K562 (cell line): ENCODE results near the gene XIRP2. TPM values are rescaled to one million over a fixed set of nuclear protein-coding genes. Genes with fewer than 3 reads are reported as not detected.

Source experiments
- ATAC-seq: fragments of 200-7000 bp; cut with Tn5 transposase; 3 replicates; pipeline ENCODE4 v1.9.1; 2020; ENCODE audit warnings: moderate library complexity
- BruUV-seq: library from RNA; stranded (reverse); fragments of 400-500 nt; replicated peaks from 2 replicates; lab custom pipeline; 2021; lab: Mats Ljungman, UMichigan
- CTCF ChIA-PET: fragments of 300-600 bp; formaldehyde crosslinking; extraction: SDS; loops from one replicate; lab custom pipeline; 2021; ENCODE audit warnings: low intra/inter-chr PET ratio; lab: Yijun Ruan, JAX
- POLR2A ChIA-PET: fragments of 300-600, 350-650 bp; sonication (Branson Sonifier 250); formaldehyde crosslinking; extraction: SDS; loops from one replicate; lab custom pipeline; 2021; ENCODE audit warnings: antibody characterized with exemption, inconsistent platforms; lab: Yijun Ruan, JAX
- DNase-seq, 4 experiments: peaks; one replicate each; pipeline versions ENCODE4 v3.0.0 to v3.0.0-alpha.2; 2011 to 2018; ENCODE audit warnings: low spot score in 3 of 4, mixed read lengths in 3 of 4; ENCODE audit errors: extremely low read depth in 1 of 4
- FAIRE-seq: peaks from 2 replicates; lab custom pipeline; 2011; peaks lifted over from hg19 to GRCh38; lab: Jason Lieb, UNC
- H2AFZ ChIP-seq: 2 replicates; pipeline ENCODE4 v1.6.0; 2011; ENCODE audit warnings: low read depth, low read length, control low read depth, inconsistent platforms
- H3K27ac ChIP-seq: fragments of 200-600 bp; 3 replicates; pipeline ENCODE4 v1.8.0; 2011; ENCODE audit warnings: low read depth, mild to moderate bottlenecking, control low read depth, inconsistent platforms, low read length, moderate library complexity, mixed read lengths; ENCODE audit errors: extremely low read depth
- H3K27me3 ChIP-seq, 2 experiments: fragments of 300-600 bp in 1 of 2; 2 replicates in 1 of 2; 3 replicates in 1 of 2; pipeline versions ENCODE4 v1.6.0 to v1.8.0; 2011; ENCODE audit warnings: inconsistent platforms in 2 of 2, low read length in 2 of 2, mild to moderate bottlenecking in 1 of 2, mixed read lengths in 1 of 2, moderate library complexity in 1 of 2; ENCODE audit not compliant: control insufficient read depth in 2 of 2, insufficient read depth in 2 of 2
- H3K36me3 ChIP-seq: fragments of 300-600 bp; 3 replicates; pipeline ENCODE4 v1.8.0; 2011; ENCODE audit warnings: mild to moderate bottlenecking, low read length, inconsistent platforms; ENCODE audit not compliant: control insufficient read depth, insufficient read depth
- H3K4me1 ChIP-seq, 2 experiments: fragments of 200-600 bp in 1 of 2; replicated peaks in 1 of 2; 2 replicates in 1 of 2; 3 replicates in 1 of 2; pipeline versions ENCODE4 v1.5.1 to v1.8.0; 2011; ENCODE audit warnings: inconsistent platforms in 2 of 2, low read length in 2 of 2, mild to moderate bottlenecking in 1 of 2, mixed read lengths in 1 of 2, moderate library complexity in 1 of 2; ENCODE audit not compliant: control insufficient read depth in 2 of 2, insufficient read depth in 2 of 2
- H3K4me2 ChIP-seq: 2 replicates; pipeline ENCODE4 v1.6.1; 2011; ENCODE audit warnings: low read length, control low read depth, inconsistent platforms, mixed read lengths; ENCODE audit not compliant: insufficient read depth
- H3K4me3 ChIP-seq: fragments of 200-600 bp; sonication (generic), shearing (Covaris generic); 2 replicates; pipeline ENCODE4 v1.5.1; 2016; ENCODE audit warnings: control low read depth, inconsistent platforms
- H3K79me2 ChIP-seq: fragments of 200-600 bp; 3 replicates; pipeline ENCODE4 v1.8.0; 2011; ENCODE audit warnings: low read length, inconsistent platforms; ENCODE audit not compliant: control insufficient read depth, insufficient read depth
- H3K9ac ChIP-seq, 2 experiments: 2 replicates each; pipeline versions ENCODE4 v1.6.0 to v1.6.1; 2011; ENCODE audit warnings: low read depth in 2 of 2, low read length in 2 of 2, control low read depth in 1 of 2, inconsistent platforms in 1 of 2, mild to moderate bottlenecking in 1 of 2, mixed read lengths in 1 of 2; ENCODE audit not compliant: insufficient read depth in 1 of 2
- H3K9me1 ChIP-seq: one replicate; pipeline ENCODE4 v1.6.0; 2011; ENCODE audit warnings: inconsistent platforms, mild to moderate bottlenecking, low read length, moderate library complexity; ENCODE audit not compliant: control insufficient read depth, insufficient read depth
- H3K9me3 ChIP-seq: replicated peaks from 2 replicates; pipeline ENCODE4 v1.5.1; 2011; ENCODE audit warnings: low read depth, low read length, inconsistent platforms; ENCODE audit not compliant: control insufficient read depth, insufficient read depth
- H4K20me1 ChIP-seq: replicated peaks from 2 replicates; pipeline ENCODE4 v1.6.1; 2011; ENCODE audit warnings: low read length, inconsistent platforms, mixed read lengths; ENCODE audit not compliant: control insufficient read depth, insufficient read depth
- ARID1B ChIP-seq: fragments of 450-650 bp; IDR thresholded peaks from 2 replicates; pipeline ENCODE4 v1.6.1; 2016; ENCODE audit warnings: antibody characterized with exemption, mild to moderate bottlenecking, inconsistent platforms
- BCLAF1 ChIP-seq, 2 experiments: fragments of 450-650 bp in 1 of 2; IDR thresholded peaks; 2 replicates each; pipeline ENCODE4 v1.6.1; 2011 to 2017; ENCODE audit warnings: low read depth in 2 of 2, antibody characterized with exemption in 1 of 2, borderline replicate concordance in 1 of 2, low read length in 1 of 2, mild to moderate bottlenecking in 1 of 2, mixed read lengths in 1 of 2; ENCODE audit not compliant: control insufficient read depth in 1 of 2
- GTF2E2 ChIP-seq: fragments of 200-800 bp; sonication (Bioruptor generic); IDR thresholded peaks from 2 replicates; pipeline ENCODE4 v1.6.1; 2016; ENCODE audit warnings: missing genetic modification characterization, missing compliant biosample characterization
- MEF2A ChIP-seq: IDR thresholded peaks from 2 replicates; pipeline ENCODE4 v1.6.1; 2011; ENCODE audit warnings: low read depth, mild to moderate bottlenecking, low read length, moderate library complexity; ENCODE audit not compliant: control insufficient read depth
- STAT5A ChIP-seq: IDR thresholded peaks from 2 replicates; pipeline ENCODE4 v1.6.1; 2012; ENCODE audit warnings: low read length, inconsistent platforms, borderline replicate concordance
- TAF1 ChIP-seq: IDR thresholded peaks from 2 replicates; pipeline ENCODE4 v1.6.1; 2011; ENCODE audit warnings: mild to moderate bottlenecking, low read length, moderate library complexity; ENCODE audit not compliant: insufficient read depth, control insufficient read depth, severe bottlenecking; ENCODE audit errors: extremely low read depth
- VEZF1 ChIP-seq: fragments of 200-800 bp; sonication (Bioruptor generic); IDR thresholded peaks from 2 replicates; pipeline ENCODE4 v1.6.1; 2017; ENCODE audit warnings: missing genetic modification characterization, missing compliant biosample characterization
- ZKSCAN8 ChIP-seq: fragments of 200-800 bp; sonication (Bioruptor generic); IDR thresholded peaks from 2 replicates; pipeline ENCODE4 v1.6.1; 2016; ENCODE audit warnings: missing genetic modification characterization, missing compliant biosample characterization
- ZNF146 ChIP-seq: IDR thresholded peaks from one replicate; pipeline ENCODE4 v1.6.1; 2018; ENCODE audit warnings: missing compliant biosample characterization; ENCODE audit not compliant: unreplicated experiment
- ZNF24 ChIP-seq: fragments of 450-650 bp; IDR thresholded peaks from 2 replicates; pipeline ENCODE4 v1.6.1; 2016
- ZNF324 ChIP-seq: fragments of 250-450 bp; sonication (Bioruptor Pico); IDR thresholded peaks from 2 replicates; pipeline ENCODE4 v1.4.0; 2020; ENCODE audit warnings: mild to moderate bottlenecking
- ZNF76 ChIP-seq: fragments of 250-450 bp; sonication (Bioruptor Pico); IDR thresholded peaks from 2 replicates; pipeline ENCODE4 v1.4.0; 2020; ENCODE audit warnings: mild to moderate bottlenecking, moderate library complexity, borderline replicate concordance
- WGBS: fragments of 100-300 bp; shearing (Covaris generic); methylation state at CpG from one replicate; pipeline ENCODE4 v1.1.6; 2016; ENCODE audit warnings: low coverage, mixed read lengths; ENCODE audit not compliant: insufficient coverage; ENCODE audit errors: missing lambda C conversion rate; 5-methylcytosine and 5-hydroxymethylcytosine counted together
- in situ Hi-C: fragments of 300-500 bp; cut with MboI; formaldehyde crosslinking; loops from 4 replicates; pipeline ENCODE4 v1.15.0; 2018; ENCODE audit warnings: inconsistent platforms, mixed read lengths
- intact Hi-C: fragments of 100-400 bp; cut with micrococcal nuclease; formaldehyde crosslinking; loops from 2 replicates; pipeline ENCODE4 v1.14.2; 2022
- polyA plus RNA-seq, 8 experiments: library from polyadenylated mRNA; depleted of rRNA in 4 of 8; stranded (reverse) in 5 of 8; unstranded in 3 of 8; fragments of >200 nt; fragmentation: Nextera tagmentation in 2 of 8; fragmentation: Illumina TruSeq in 1 of 8; extraction: Ambion mirVana in 2 of 8; extraction: Trizol in 1 of 8; gene quantifications; 2 replicates each; pipeline versions ENCODE4 v1.2.1 to v1.2.3, GENCODE V29; 2011 to 2014; ENCODE audit warnings: inconsistent platforms in 1 of 8, missing spikeins in 1 of 8
- total RNA-seq, 7 experiments: library from RNA; depleted of rRNA in 6 of 7; stranded (reverse); fragments of >200 nt in 6 of 7; fragmentation: Illumina TruSeq in 2 of 7; extraction: Trizol in 2 of 7; gene quantifications; 2 replicates each; pipeline versions ENCODE4 v1.2.1 to v1.2.3, GENCODE V29; 2011 to 2021; ENCODE audit warnings: low replicate concordance in 1 of 7

XIRP2 gene
- total and polyA plus RNA-seq, 9 of the 15 experiments (the other 6 are each of a cell fraction or from before 2014, with no cell fraction given): 0.04 to 0.10 (median 0.04) TPM; not detected in 2

- in situ Hi-C loops: no loop called here
- no peak for FAIRE-seq
- no TSS peak for BruUV-seq
These were observed 70.8 kb downstream of the XIRP2 start for GRCh38 chr2:166958986-166959481.

More at GRCh38 chr2:166958986-166959481, 70.8 kb downstream of the XIRP2 start:
- H4K20me1 ChIP-seq: no peaks in the 10 kb centered on the region
- DNase-seq: no peak
- no peaks in the 10 kb centered on the region for H3K79me2 ChIP-seq
- H3K4me3 ChIP-seq: no peak overlapping the region
- no peak overlapping the region for H3K27ac ChIP-seq
- ATAC-seq: no peak
- no peaks in the 10 kb centered on the region for H3K4me1 ChIP-seq
- intact Hi-C loops: no loop called here
- H2AFZ ChIP-seq: no peak overlapping the region
- no peaks in the 10 kb centered on the region for H3K9me3 ChIP-seq
- no peak overlapping the region for H3K9ac ChIP-seq
- H3K36me3 ChIP-seq: no peaks in the 10 kb centered on the region
- no peaks in the 10 kb centered on the region for H3K27me3 ChIP-seq
- H3K9me1 ChIP-seq: no peaks in the 10 kb centered on the region
- WGBS: 0% methylated on average over 4 of the region's 4 CpGs
- H3K4me2 ChIP-seq: no peak overlapping the region
- CTCF ChIA-PET: no interaction called here
- POLR2A ChIA-PET: no interaction called here
- TF ChIP-seq ZNF76 (CRISPR knock-in tag) (no peak), TAF1 (no peak), ZNF146 (CRISPR knock-in tag) (no peak), ARID1B (no peak), ZNF324 (no peak), BCLAF1 (IDR thresholded peaks at IDR 0.05; ENCODE audit: borderline replicate concordance in 1 of 2, control insufficient read depth in 1 of 2, low read depth in 2 of 2, low read length in 1 of 2) (no peak), VEZF1 (CRISPR knock-in tag) (no peak), MEF2A (no peak), STAT5A (no peak), ZKSCAN8 (CRISPR knock-in tag) (no peak), ZNF24 (no peak), GTF2E2 (tag) (no peak)
